Glutamatergic neuron (in vitro differentiated cells): Measurements from ENCODE around the gene RNF123. TPM values are rescaled to one million over a fixed set of nuclear protein-coding genes. Genes with fewer than 3 reads are reported as not detected.

Source experiments
- DNase-seq: peaks from one replicate; pipeline ENCODE4 v3.0.0; 2022
- H3K27ac Mint-ChIP-seq: one replicate; pipeline ENCODE4 v1.8.0; 2020; ENCODE audit warnings: mild to moderate bottlenecking, mixed read lengths, inconsistent platforms; ENCODE audit not compliant: unreplicated experiment
- H3K27me3 Mint-ChIP-seq: one replicate; pipeline ENCODE4 v1.8.0; 2020; ENCODE audit warnings: mild to moderate bottlenecking, moderate library complexity, mixed read lengths, inconsistent platforms; ENCODE audit not compliant: unreplicated experiment
- H3K36me3 Mint-ChIP-seq: one replicate; pipeline ENCODE4 v1.8.0; 2020; ENCODE audit warnings: mild to moderate bottlenecking, mixed read lengths, inconsistent platforms; ENCODE audit not compliant: unreplicated experiment
- H3K4me1 Mint-ChIP-seq: one replicate; pipeline ENCODE4 v1.8.0; 2020; ENCODE audit warnings: mild to moderate bottlenecking, low read depth, mixed read lengths, inconsistent platforms; ENCODE audit not compliant: unreplicated experiment
- H3K4me3 Mint-ChIP-seq: one replicate; pipeline ENCODE4 v1.8.0; 2020; ENCODE audit warnings: mild to moderate bottlenecking, mixed read lengths, inconsistent platforms; ENCODE audit not compliant: unreplicated experiment
- H3K9me3 Mint-ChIP-seq: one replicate; pipeline ENCODE4 v1.8.0; 2020; ENCODE audit warnings: mild to moderate bottlenecking, moderate library complexity, mixed read lengths, inconsistent platforms; ENCODE audit not compliant: unreplicated experiment
- total RNA-seq: library from RNA; stranded (reverse); fragmentation: NEBNext Ultra II Directional; extraction: Animal tissue kit (Norgen Biotek cat#: 25700); gene quantifications from one replicate; pipeline ENCODE4 v1.2.1, GENCODE V29; 2021; ENCODE audit not compliant: unreplicated experiment
- TF ChIP-seq, protein P1 (sequence below): fragments of 200-600 bp; sonication (generic); IDR thresholded peaks from one replicate; pipeline ENCODE4 v1.5.0; 2021; ENCODE audit not compliant: partially characterized antibody, unreplicated experiment

Gene RNF123
- total RNA-seq, 1 donor from 2014 or later = 56.6 TPM

DNA sequence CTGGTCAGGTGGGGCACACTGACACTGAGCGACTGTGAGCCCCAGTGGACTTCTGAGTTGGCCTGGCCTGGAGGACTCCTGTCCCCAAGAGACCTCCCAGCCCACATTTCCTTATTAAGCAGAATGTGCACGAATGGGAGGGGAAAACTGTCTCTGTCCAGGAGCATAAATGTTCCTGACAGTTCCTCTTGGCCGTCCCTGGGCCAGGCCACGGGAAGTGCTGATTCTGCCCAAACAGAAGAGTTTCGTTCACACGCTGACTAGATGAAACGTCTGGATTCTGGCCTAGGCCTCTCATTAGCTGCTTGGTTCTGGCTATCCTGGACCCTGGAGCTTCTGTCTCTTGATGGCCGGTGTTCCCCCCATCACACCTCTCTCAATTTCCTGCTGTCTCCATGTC lies 44.7 kb upstream of the RNF123 start:
- DNase-seq = no peak
- Mint-ChIP-seq H3K36me3 (peaks cover 9% of the 10 kb centered on the region), H3K4me1 (peaks cover 6% of the 10 kb centered on the region), H3K4me3 (no peak overlapping the region), H3K27me3 (peaks cover 16% of the 10 kb centered on the region), H3K27ac (no peak overlapping the region), H3K9me3 (peaks cover 8% of the 10 kb centered on the region)
- TF ChIP-seq, protein P1, sequence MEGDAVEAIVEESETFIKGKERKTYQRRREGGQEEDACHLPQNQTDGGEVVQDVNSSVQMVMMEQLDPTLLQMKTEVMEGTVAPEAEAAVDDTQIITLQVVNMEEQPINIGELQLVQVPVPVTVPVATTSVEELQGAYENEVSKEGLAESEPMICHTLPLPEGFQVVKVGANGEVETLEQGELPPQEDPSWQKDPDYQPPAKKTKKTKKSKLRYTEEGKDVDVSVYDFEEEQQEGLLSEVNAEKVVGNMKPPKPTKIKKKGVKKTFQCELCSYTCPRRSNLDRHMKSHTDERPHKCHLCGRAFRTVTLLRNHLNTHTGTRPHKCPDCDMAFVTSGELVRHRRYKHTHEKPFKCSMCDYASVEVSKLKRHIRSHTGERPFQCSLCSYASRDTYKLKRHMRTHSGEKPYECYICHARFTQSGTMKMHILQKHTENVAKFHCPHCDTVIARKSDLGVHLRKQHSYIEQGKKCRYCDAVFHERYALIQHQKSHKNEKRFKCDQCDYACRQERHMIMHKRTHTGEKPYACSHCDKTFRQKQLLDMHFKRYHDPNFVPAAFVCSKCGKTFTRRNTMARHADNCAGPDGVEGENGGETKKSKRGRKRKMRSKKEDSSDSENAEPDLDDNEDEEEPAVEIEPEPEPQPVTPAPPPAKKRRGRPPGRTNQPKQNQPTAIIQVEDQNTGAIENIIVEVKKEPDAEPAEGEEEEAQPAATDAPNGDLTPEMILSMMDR = no peak

DNA sequence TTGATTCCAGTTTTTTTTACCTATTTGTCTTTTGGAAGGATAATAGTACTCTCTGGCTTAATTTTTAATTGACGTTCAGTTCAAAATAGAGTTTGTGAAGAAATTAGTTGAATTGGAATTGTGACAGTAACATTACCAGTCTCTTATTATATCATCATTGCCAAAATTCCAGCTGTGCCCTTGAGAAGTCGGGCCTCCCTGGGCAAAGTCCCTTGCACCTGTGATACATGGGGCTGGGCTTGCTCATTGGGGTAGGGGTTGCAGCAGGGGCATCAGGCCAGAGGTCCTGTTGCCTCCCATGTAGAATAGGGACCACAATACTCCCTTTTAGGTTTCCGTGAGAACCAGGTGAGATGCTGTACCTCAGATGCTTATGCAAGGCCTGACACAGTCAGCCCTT lies 43.1 kb upstream of the RNF123 start:
- DNase-seq = no peak
- H3K4me1 Mint-ChIP-seq = peaks cover 6% of the 10 kb centered on the region
- TF ChIP-seq, protein P1 = no peak
- H3K4me3 Mint-ChIP-seq = no peak overlapping the region
- no peak overlapping the region for H3K27ac Mint-ChIP-seq
- peaks cover 9% of the 10 kb centered on the region for H3K36me3 Mint-ChIP-seq
- peaks cover 9% of the 10 kb centered on the region for H3K9me3 Mint-ChIP-seq
- peaks cover 12% of the 10 kb centered on the region for H3K27me3 Mint-ChIP-seq

DNA sequence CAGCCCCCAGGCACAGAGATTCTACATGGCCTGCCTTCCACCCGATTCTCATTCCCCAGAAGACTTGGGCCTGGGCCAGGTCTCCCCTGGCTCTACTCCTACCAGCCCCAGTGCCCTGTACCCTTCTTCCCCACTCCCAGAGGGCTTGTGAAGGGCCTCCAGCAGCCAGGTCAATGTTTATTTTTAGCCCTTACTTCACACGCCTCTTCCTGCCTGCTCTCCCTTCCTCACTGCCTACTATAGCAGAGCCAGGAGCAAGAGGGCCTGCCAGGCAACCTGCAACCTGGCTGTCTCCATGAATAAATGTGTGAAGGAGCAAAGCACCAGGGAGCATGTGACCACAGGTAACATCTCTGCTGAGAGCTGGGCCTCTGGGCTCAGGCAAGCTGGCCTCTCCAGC lies 41.6 kb upstream of the RNF123 start:
- peaks cover 9% of the 10 kb centered on the region for H3K9me3 Mint-ChIP-seq
- no peak overlapping the region for H3K27ac Mint-ChIP-seq
- H3K4me1 Mint-ChIP-seq = peaks cover 6% of the 10 kb centered on the region
- DNase-seq = no peak
- H3K27me3 Mint-ChIP-seq = peaks cover 8% of the 10 kb centered on the region
- H3K4me3 Mint-ChIP-seq = no peak overlapping the region
- TF ChIP-seq, protein P1 = no peak
- H3K36me3 Mint-ChIP-seq = peaks cover 9% of the 10 kb centered on the region

DNA sequence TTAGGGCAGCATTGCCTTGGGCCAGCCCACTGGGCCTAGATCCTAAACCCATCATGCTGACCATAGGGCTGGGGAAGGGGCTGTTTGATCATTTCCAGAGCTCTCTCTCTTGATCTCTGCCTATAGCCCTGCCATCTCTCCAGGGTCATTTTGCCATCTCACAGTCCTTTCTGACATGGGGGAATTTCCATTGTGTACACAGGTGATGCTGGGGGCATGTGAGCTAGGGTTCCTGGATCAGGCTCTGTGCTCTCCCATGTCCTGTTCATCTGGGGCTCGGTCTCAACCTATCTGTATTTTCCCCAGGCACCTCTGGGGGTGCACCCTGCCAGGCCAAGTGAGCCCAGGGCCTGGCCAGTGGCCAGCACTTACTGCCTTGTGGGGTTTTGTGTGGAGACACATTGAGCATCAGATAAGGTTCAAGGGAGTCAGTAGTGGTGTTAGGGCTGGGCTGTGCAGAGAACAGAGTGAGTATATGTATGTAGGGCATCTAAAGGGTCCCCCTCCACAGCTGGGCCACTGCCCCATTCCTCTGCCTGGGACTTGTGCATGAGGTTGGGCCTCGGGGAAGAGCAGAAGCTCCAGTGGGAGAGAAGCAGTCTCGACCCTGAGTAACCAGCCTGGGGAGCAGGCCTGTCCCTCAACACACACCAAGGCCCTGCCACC lies 40.9 kb upstream of the RNF123 start:
- Mint-ChIP-seq H3K4me1 (peaks cover 6% of the 10 kb centered on the region), H3K9me3 (peaks cover 9% of the 10 kb centered on the region), H3K4me3 (no peak overlapping the region), H3K27ac (no peak overlapping the region), H3K27me3 (peaks cover 8% of the 10 kb centered on the region), H3K36me3 (peaks cover 9% of the 10 kb centered on the region)
- no peak for DNase-seq
- TF ChIP-seq, protein P1 = no peak

DNA sequence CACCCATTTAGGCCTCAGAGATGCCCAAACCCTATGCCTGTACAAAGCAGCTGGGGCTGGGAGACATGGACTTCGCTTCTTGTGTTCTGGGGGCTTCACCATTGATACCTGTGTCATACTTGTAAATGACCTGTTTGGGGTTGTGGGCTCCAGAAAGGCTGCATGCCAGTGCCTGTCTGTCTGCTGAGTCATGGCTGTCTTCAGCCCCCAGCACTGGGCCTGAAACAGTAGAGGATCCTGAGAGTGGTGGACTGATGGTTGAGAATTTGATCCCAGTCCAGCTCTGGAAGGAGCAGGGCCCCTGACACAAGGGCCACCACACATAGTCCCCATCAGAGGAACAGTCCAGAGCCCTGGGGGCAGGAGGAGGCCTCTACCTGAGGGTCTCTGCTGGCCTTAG lies 39.8 kb upstream of the RNF123 start:
- TF ChIP-seq, protein P1 = no peak
- Mint-ChIP-seq H3K27me3 (peaks cover 15% of the 10 kb centered on the region), H3K27ac (no peak overlapping the region), H3K4me1 (peaks cover 6% of the 10 kb centered on the region), H3K9me3 (peaks cover 9% of the 10 kb centered on the region), H3K4me3 (no peak overlapping the region), H3K36me3 (peaks cover 9% of the 10 kb centered on the region)
- no peak for DNase-seq
